HEK293T (cell line): Measurements from ENCODE around the gene CALN1.

Experiments
- CTCF ChIA-PET: fragments of 350-600 bp; formaldehyde crosslinking; extraction: SDS; loops from one replicate; lab custom pipeline; 2021; ENCODE audit warnings: antibody characterized with exemption, inconsistent platforms; lab: Yijun Ruan, JAX
- POLR2A ChIA-PET: fragments of 350-600 bp; formaldehyde crosslinking; extraction: SDS; loops from one replicate; lab custom pipeline; 2020; ENCODE audit warnings: antibody characterized with exemption, inconsistent platforms; lab: Yijun Ruan, JAX
- DNase-seq: peaks from one replicate; pipeline ENCODE4 v3.0.0; 2012; ENCODE audit warnings: mixed read lengths; ENCODE audit errors: extremely low spot score
- ARNT ChIP-seq: fragments of 450-650 bp; IDR thresholded peaks from 2 replicates; pipeline ENCODE4 v1.6.1; 2017; ENCODE audit warnings: mild to moderate bottlenecking
- BHLHE40 ChIP-seq: fragments of 450-650 bp; IDR thresholded peaks from 2 replicates; pipeline ENCODE4 v1.6.1; 2016; ENCODE audit warnings: mild to moderate bottlenecking, moderate library complexity, borderline replicate concordance
- CTBP1 ChIP-seq: fragments of 450-650 bp; IDR thresholded peaks from 2 replicates; pipeline ENCODE4 v1.6.1; 2016; ENCODE audit warnings: borderline replicate concordance
- ELF4 ChIP-seq: fragments of 450-650 bp; IDR thresholded peaks from 2 replicates; pipeline ENCODE4 v1.6.1; 2017; ENCODE audit warnings: antibody characterized with exemption
- FOXA1 ChIP-seq: fragments of 450-650 bp; IDR thresholded peaks from 2 replicates; pipeline ENCODE4 v1.6.1; 2016; ENCODE audit warnings: mild to moderate bottlenecking
- FOXK2 ChIP-seq: fragments of 450-650 bp; IDR thresholded peaks from 2 replicates; pipeline ENCODE4 v1.6.1; 2016; ENCODE audit warnings: mild to moderate bottlenecking
- FOXM1 ChIP-seq: fragments of 450-650 bp; IDR thresholded peaks from 2 replicates; pipeline ENCODE4 v1.6.1; 2017; ENCODE audit warnings: mild to moderate bottlenecking, borderline replicate concordance
- HDGF ChIP-seq: fragments of 450-650 bp; IDR thresholded peaks from 2 replicates; pipeline ENCODE4 v1.6.1; 2017; ENCODE audit warnings: antibody characterized with exemption, borderline replicate concordance
- L3MBTL2 ChIP-seq: fragments of 450-650 bp; conservative IDR thresholded peaks from 2 replicates; pipeline ENCODE4 v1.6.1; 2016; ENCODE audit warnings: mild to moderate bottlenecking
- LEF1 ChIP-seq: fragments of 450-650 bp; IDR thresholded peaks from 2 replicates; pipeline ENCODE4 v1.6.1; 2017; ENCODE audit warnings: mild to moderate bottlenecking, borderline replicate concordance
- NFRKB ChIP-seq: fragments of 450-650 bp; IDR thresholded peaks from 2 replicates; pipeline ENCODE4 v1.6.1; 2016; ENCODE audit warnings: mild to moderate bottlenecking, moderate library complexity
- PKNOX1 ChIP-seq: fragments of 450-650 bp; IDR thresholded peaks from 2 replicates; pipeline ENCODE4 v1.6.1; 2016
- SP1 ChIP-seq: fragments of 450-650 bp; IDR thresholded peaks from 2 replicates; pipeline ENCODE4 v1.6.1; 2017
- SUZ12 ChIP-seq: fragments of 450-650 bp; IDR thresholded peaks from 2 replicates; pipeline ENCODE4 v1.6.1; 2016; ENCODE audit warnings: mild to moderate bottlenecking
- TARDBP ChIP-seq: fragments of 450-650 bp; IDR thresholded peaks from 2 replicates; pipeline ENCODE4 v1.6.1; 2016
- ZNF384 ChIP-seq: fragments of 450-650 bp; IDR thresholded peaks from 2 replicates; pipeline ENCODE4 v1.6.1; 2016

Gene CALN1

GRCh38 chr7:72408966-72409637 is 3.0 kb downstream of the CALN1 start:
- TF ChIP-seq FOXA1 = no peak
- no peak for TF ChIP-seq CTBP1
- no peak for TF ChIP-seq ZNF384
- TF ChIP-seq LEF1 = no peak
- no peak for TF ChIP-seq SUZ12
- TF ChIP-seq ELF4 = no peak
- no peak for TF ChIP-seq FOXK2
- ChIA-PET CTCF (no interaction called here), POLR2A (no interaction called here)
- DNase-seq = no peak

- no peak for TF ChIP-seq FOXK2
- TF ChIP-seq CTBP1 = no peak
- no peak for TF ChIP-seq PKNOX1
- TF ChIP-seq NFRKB = no peak
- TF ChIP-seq FOXM1 = no peak
- TF ChIP-seq FOXA1 = no peak
- TF ChIP-seq ELF4 = no peak
- no peak for TF ChIP-seq ARNT
- no peak for TF ChIP-seq HDGF
- no peak for TF ChIP-seq SP1
- no peak for TF ChIP-seq TARDBP
- TF ChIP-seq L3MBTL2 = no peak
- TF ChIP-seq BHLHE40 = no peak
- no peak for TF ChIP-seq ZNF384
- TF ChIP-seq SUZ12 = no peak
- no peak for TF ChIP-seq LEF1
- DNase-seq = no peak
- ChIA-PET POLR2A (no interaction called here), CTCF (no interaction called here)
These were observed 5.2 kb downstream of the CALN1 start for GRCh38 chr7:72406820-72407403.

- DNase-seq = no peak
- ChIA-PET POLR2A (interaction anchor here (0.6 kb wide), 1 partner anchor 670 kb away, joined by 3 read pairs; no protein-coding TSS in a partner anchor), CTCF (no interaction called here)
- TF ChIP-seq NFRKB (no peak), FOXA1 (no peak)
These were observed 6.3 kb downstream of the CALN1 start for GRCh38 chr7:72405871-72406270.

GRCh38 chr7:72405418-72405817 is 6.7 kb downstream of the CALN1 start:
- no peak for TF ChIP-seq NFRKB
- POLR2A ChIA-PET = interaction anchor here (0.6 kb wide), 1 partner anchor 670 kb away, joined by 3 read pairs; no protein-coding TSS in a partner anchor
- DNase-seq = no peak
- CTCF ChIA-PET = interaction anchor here (0.6 kb wide), 1 partner anchor 120 kb away, joined by 4 read pairs; no protein-coding TSS in a partner anchor

GRCh38 chr7:72404743-72405142 is 7.4 kb downstream of the CALN1 start:
- no peak for TF ChIP-seq PKNOX1
- no peak for TF ChIP-seq FOXM1
- no peak for TF ChIP-seq LEF1
- no peak for TF ChIP-seq ARNT
- TF ChIP-seq BHLHE40 = no peak
- no peak for TF ChIP-seq FOXA1
- TF ChIP-seq HDGF = no peak
- TF ChIP-seq L3MBTL2 = no peak
- TF ChIP-seq ELF4 = no peak
- no peak for TF ChIP-seq CTBP1
- no peak for TF ChIP-seq SP1
- no peak for TF ChIP-seq SUZ12
- no peak for TF ChIP-seq TARDBP
- TF ChIP-seq FOXK2 = no peak
- DNase-seq = no peak
- ChIA-PET POLR2A (no interaction called here), CTCF (interaction anchor here (0.6 kb wide), 1 partner anchor 121 kb away, joined by 4 read pairs; no protein-coding TSS in a partner anchor)

GRCh38 chr7:72403458-72404076 is 8.6 kb downstream of the CALN1 start:
- TF ChIP-seq PKNOX1 (no peak), HDGF (no peak), NFRKB (no peak), FOXM1 (no peak), ELF4 (no peak), SUZ12 (no peak), FOXK2 (no peak), ZNF384 (no peak), ARNT (no peak), CTBP1 (no peak)
- ChIA-PET POLR2A (no interaction called here), CTCF (no interaction called here)
- no peak for DNase-seq
